ENCODE data around the gene BCL6.

Gene BCL6

GRCh38 chr3:187774185-187774789, 29.0 kb upstream of the BCL6 start:
- no peak overlapping the region for H3K4me3 Mint-ChIP-seq
- H3K36me3 Mint-ChIP-seq (ENCODE audit: insufficient read depth), result no peaks in the 10 kb centered on the region
- ATAC-seq (replicated peaks; ENCODE audit: extremely low read depth, poor library complexity, severe bottlenecking), result no peak
- H3K9me3 Mint-ChIP-seq, result no peaks in the 10 kb centered on the region
- H3K27me3 Mint-ChIP-seq, result no peaks in the 10 kb centered on the region
- no peak overlapping the region for H3K27ac Mint-ChIP-seq (ENCODE audit: low read depth)
- H3K4me1 Mint-ChIP-seq, result peaks cover 38% of the 10 kb centered on the region
- DNase-seq (ENCODE audit: low spot score in 2 of 2), result no peak

GRCh38 chr3:187773233-187774184, 28.2 kb upstream of the BCL6 start:
- Mint-ChIP-seq H3K36me3 (ENCODE audit: insufficient read depth) (no peaks in the 10 kb centered on the region), H3K27me3 (no peaks in the 10 kb centered on the region), H3K4me3 (no peak overlapping the region), H3K27ac (ENCODE audit: low read depth) (no peak overlapping the region), H3K4me1 (peaks cover 37% of the 10 kb centered on the region), H3K9me3 (no peaks in the 10 kb centered on the region)
- DNase-seq (ENCODE audit: low spot score in 2 of 2), result no peak
- no peak for ATAC-seq (replicated peaks; ENCODE audit: extremely low read depth, poor library complexity, severe bottlenecking)

GRCh38 chr3:187770224-187770623, 25.0 kb upstream of the BCL6 start:
- Mint-ChIP-seq H3K27ac (ENCODE audit: low read depth) (peak overlapping the region; percentile 7), H3K9me3 (no peaks in the 10 kb centered on the region), H3K4me1 (peaks cover 18% of the 10 kb centered on the region), H3K36me3 (ENCODE audit: insufficient read depth) (no peaks in the 10 kb centered on the region), H3K4me3 (no peak overlapping the region), H3K27me3 (no peaks in the 10 kb centered on the region)
- peak; percentile 62 for ATAC-seq (replicated peaks; ENCODE audit: extremely low read depth, poor library complexity, severe bottlenecking)
- DNase-seq (ENCODE audit: low spot score in 2 of 2), result no peak

GRCh38 chr3:187769771-187770170, 24.5 kb upstream of the BCL6 start:
- peak overlapping the region; percentile 7 for H3K27ac Mint-ChIP-seq (ENCODE audit: low read depth)
- H3K4me3 Mint-ChIP-seq, result no peak overlapping the region
- no peaks in the 10 kb centered on the region for H3K9me3 Mint-ChIP-seq
- no peaks in the 10 kb centered on the region for H3K27me3 Mint-ChIP-seq
- ATAC-seq (replicated peaks; ENCODE audit: extremely low read depth, poor library complexity, severe bottlenecking) (no peak), DNase-seq (ENCODE audit: low spot score in 2 of 2) (no peak)
- H3K36me3 Mint-ChIP-seq (ENCODE audit: insufficient read depth), result no peaks in the 10 kb centered on the region
- H3K4me1 Mint-ChIP-seq, result peaks cover 18% of the 10 kb centered on the region

- Mint-ChIP-seq H3K4me1 (peaks cover 18% of the 10 kb centered on the region), H3K4me3 (no peak overlapping the region), H3K27me3 (no peaks in the 10 kb centered on the region), H3K36me3 (ENCODE audit: insufficient read depth) (no peaks in the 10 kb centered on the region), H3K9me3 (no peaks in the 10 kb centered on the region), H3K27ac (ENCODE audit: low read depth) (no peak overlapping the region)
- DNase-seq (ENCODE audit: low spot score in 2 of 2), result no peak
- ATAC-seq (replicated peaks; ENCODE audit: extremely low read depth, poor library complexity, severe bottlenecking), result no peak
Measured at GRCh38 chr3:187767266-187768012, 22.2 kb upstream of the BCL6 start.

GRCh38 chr3:187765342-187765741, 20.1 kb upstream of the BCL6 start:
- Mint-ChIP-seq H3K27ac (ENCODE audit: low read depth) (no peak overlapping the region), H3K4me1 (peaks cover 15% of the 10 kb centered on the region), H3K4me3 (no peak overlapping the region), H3K36me3 (ENCODE audit: insufficient read depth) (no peaks in the 10 kb centered on the region), H3K9me3 (no peaks in the 10 kb centered on the region), H3K27me3 (no peaks in the 10 kb centered on the region)
- no peak for ATAC-seq (replicated peaks; ENCODE audit: extremely low read depth, poor library complexity, severe bottlenecking)
- DNase-seq (ENCODE audit: low spot score in 2 of 2), result no peak

GRCh38 chr3:187763850-187764648, 18.8 kb upstream of the BCL6 start:
- Mint-ChIP-seq H3K27me3 (no peaks in the 10 kb centered on the region), H3K9me3 (no peaks in the 10 kb centered on the region), H3K36me3 (ENCODE audit: insufficient read depth) (no peaks in the 10 kb centered on the region), H3K4me1 (peaks cover 2% of the 10 kb centered on the region), H3K27ac (ENCODE audit: low read depth) (no peak overlapping the region), H3K4me3 (no peak overlapping the region)
- DNase-seq (ENCODE audit: low spot score in 2 of 2), result no peak
- no peak for ATAC-seq (replicated peaks; ENCODE audit: extremely low read depth, poor library complexity, severe bottlenecking)

GRCh38 chr3:187762792-187763191, 17.5 kb upstream of the BCL6 start:
- ATAC-seq (replicated peaks; ENCODE audit: extremely low read depth, poor library complexity, severe bottlenecking) (no peak), DNase-seq (ENCODE audit: low spot score in 2 of 2) (no peak)
- Mint-ChIP-seq H3K27ac (ENCODE audit: low read depth) (no peak overlapping the region), H3K9me3 (no peaks in the 10 kb centered on the region), H3K4me3 (no peak overlapping the region), H3K36me3 (ENCODE audit: insufficient read depth) (no peaks in the 10 kb centered on the region), H3K4me1 (no peaks in the 10 kb centered on the region), H3K27me3 (no peaks in the 10 kb centered on the region)

- Mint-ChIP-seq H3K4me1 (no peaks in the 10 kb centered on the region), H3K27me3 (no peaks in the 10 kb centered on the region), H3K4me3 (no peak overlapping the region), H3K27ac (ENCODE audit: low read depth) (no peak overlapping the region), H3K9me3 (no peaks in the 10 kb centered on the region), H3K36me3 (ENCODE audit: insufficient read depth) (no peaks in the 10 kb centered on the region)
- DNase-seq (ENCODE audit: low spot score in 2 of 2) (no peak), ATAC-seq (replicated peaks; ENCODE audit: extremely low read depth, poor library complexity, severe bottlenecking) (no peak)
Measured at GRCh38 chr3:187759601-187760000, 14.3 kb upstream of the BCL6 start.

GRCh38 chr3:187758318-187758955, 13.2 kb upstream of the BCL6 start:
- no peaks in the 10 kb centered on the region for H3K36me3 Mint-ChIP-seq (ENCODE audit: insufficient read depth)
- H3K27ac Mint-ChIP-seq (ENCODE audit: low read depth), result no peak overlapping the region
- H3K4me3 Mint-ChIP-seq, result no peak overlapping the region
- H3K4me1 Mint-ChIP-seq, result no peaks in the 10 kb centered on the region
- H3K27me3 Mint-ChIP-seq, result no peaks in the 10 kb centered on the region
- DNase-seq (ENCODE audit: low spot score in 2 of 2), result no peak
- ATAC-seq (replicated peaks; ENCODE audit: extremely low read depth, poor library complexity, severe bottlenecking), result no peak
- H3K9me3 Mint-ChIP-seq, result no peaks in the 10 kb centered on the region

- Mint-ChIP-seq H3K27ac (ENCODE audit: low read depth) (no peak overlapping the region), H3K9me3 (no peaks in the 10 kb centered on the region), H3K4me1 (no peaks in the 10 kb centered on the region), H3K27me3 (no peaks in the 10 kb centered on the region), H3K4me3 (no peak overlapping the region), H3K36me3 (ENCODE audit: insufficient read depth) (peaks cover 2% of the 10 kb centered on the region)
- DNase-seq (ENCODE audit: low spot score in 2 of 2) (no peak), ATAC-seq (replicated peaks; ENCODE audit: extremely low read depth, poor library complexity, severe bottlenecking) (no peak)
Measured at GRCh38 chr3:187753516-187753915, 8.2 kb upstream of the BCL6 start.

All from central memory CD8-positive, alpha-beta T cell (primary cell).